Measurements from ENCODE around the gene SYNGAP1. TPM values are rescaled to one million over a fixed set of nuclear protein-coding genes. Genes with fewer than 3 reads are reported as not detected.
A peak's percentile ranks its signal among the peaks of the same experiment; 100 is the strongest.

Gene SYNGAP1
- total and polyA plus RNA-seq, 9 of the 15 experiments (the other 6 are each of a cell fraction or from before 2014, with no cell fraction given), result 0.01 to 22.8 (median 3.2) TPM

- TF ChIP-seq ZNF311 (CRISPR knock-in tag; IDR thresholded peaks at IDR 0.05) (no peak), ESRRB (CRISPR knock-in tag; IDR thresholded peaks at IDR 0.05; ENCODE audit: borderline replicate concordance) (no peak), WHSC1 (IDR thresholded peaks at IDR 0.05; ENCODE audit: low read length) (no peak), KLF1 (tag; IDR thresholded peaks at IDR 0.05) (no peak), DACH1 (IDR thresholded peaks at IDR 0.05; ENCODE audit: partially characterized antibody) (peak; percentile 30), SMAD1 (IDR thresholded peaks at IDR 0.05; ENCODE audit: low read depth, low read length, partially characterized antibody) (peak; percentile 22), TCF3 (CRISPR knock-in tag; IDR thresholded peaks at IDR 0.05) (no peak), RFX5 (IDR thresholded peaks at IDR 0.05; ENCODE audit: low read depth, low read length) (no peak), MLLT1 (IDR thresholded peaks at IDR 0.05) (no peak), IRF1 (CRISPR knock-in tag; IDR thresholded peaks at IDR 0.05; ENCODE audit: borderline replicate concordance) (no peak), ZNF263 (CRISPR knock-in tag; IDR thresholded peaks at IDR 0.05; ENCODE audit: borderline replicate concordance) (0 out of 2 replicates have a peak, but pooled peaks have one; percentile 34)
- TF ChIP-seq, protein P1, sequence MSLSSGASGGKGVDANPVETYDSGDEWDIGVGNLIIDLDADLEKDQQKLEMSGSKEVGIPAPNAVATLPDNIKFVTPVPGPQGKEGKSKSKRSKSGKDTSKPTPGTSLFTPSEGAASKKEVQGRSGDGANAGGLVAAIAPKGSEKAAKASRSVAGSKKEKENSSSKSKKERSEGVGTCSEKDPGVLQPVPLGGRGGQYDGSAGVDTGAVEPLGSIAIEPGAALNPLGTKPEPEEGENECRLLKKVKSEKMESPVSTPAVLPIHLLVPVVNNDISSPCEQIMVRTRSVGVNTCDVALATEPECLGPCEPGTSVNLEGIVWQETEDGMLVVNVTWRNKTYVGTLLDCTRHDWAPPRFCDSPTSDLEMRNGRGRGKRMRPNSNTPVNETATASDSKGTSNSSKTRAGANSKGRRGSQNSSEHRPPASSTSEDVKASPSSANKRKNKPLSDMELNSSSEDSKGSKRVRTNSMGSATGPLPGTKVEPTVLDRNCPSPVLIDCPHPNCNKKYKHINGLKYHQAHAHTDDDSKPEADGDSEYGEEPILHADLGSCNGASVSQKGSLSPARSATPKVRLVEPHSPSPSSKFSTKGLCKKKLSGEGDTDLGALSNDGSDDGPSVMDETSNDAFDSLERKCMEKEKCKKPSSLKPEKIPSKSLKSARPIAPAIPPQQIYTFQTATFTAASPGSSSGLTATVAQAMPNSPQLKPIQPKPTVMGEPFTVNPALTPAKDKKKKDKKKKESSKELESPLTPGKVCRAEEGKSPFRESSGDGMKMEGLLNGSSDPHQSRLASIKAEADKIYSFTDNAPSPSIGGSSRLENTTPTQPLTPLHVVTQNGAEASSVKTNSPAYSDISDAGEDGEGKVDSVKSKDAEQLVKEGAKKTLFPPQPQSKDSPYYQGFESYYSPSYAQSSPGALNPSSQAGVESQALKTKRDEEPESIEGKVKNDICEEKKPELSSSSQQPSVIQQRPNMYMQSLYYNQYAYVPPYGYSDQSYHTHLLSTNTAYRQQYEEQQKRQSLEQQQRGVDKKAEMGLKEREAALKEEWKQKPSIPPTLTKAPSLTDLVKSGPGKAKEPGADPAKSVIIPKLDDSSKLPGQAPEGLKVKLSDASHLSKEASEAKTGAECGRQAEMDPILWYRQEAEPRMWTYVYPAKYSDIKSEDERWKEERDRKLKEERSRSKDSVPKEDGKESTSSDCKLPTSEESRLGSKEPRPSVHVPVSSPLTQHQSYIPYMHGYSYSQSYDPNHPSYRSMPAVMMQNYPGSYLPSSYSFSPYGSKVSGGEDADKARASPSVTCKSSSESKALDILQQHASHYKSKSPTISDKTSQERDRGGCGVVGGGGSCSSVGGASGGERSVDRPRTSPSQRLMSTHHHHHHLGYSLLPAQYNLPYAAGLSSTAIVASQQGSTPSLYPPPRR (CRISPR knock-in tag; IDR thresholded peaks at IDR 0.05; ENCODE audit: borderline replicate concordance), result no peak
- TF ChIP-seq, protein P2, sequence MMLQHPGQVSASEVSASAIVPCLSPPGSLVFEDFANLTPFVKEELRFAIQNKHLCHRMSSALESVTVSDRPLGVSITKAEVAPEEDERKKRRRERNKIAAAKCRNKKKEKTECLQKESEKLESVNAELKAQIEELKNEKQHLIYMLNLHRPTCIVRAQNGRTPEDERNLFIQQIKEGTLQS (IDR thresholded peaks at IDR 0.05), result no peak
- TF ChIP-seq, protein P2 (CRISPR knock-in tag; conservative IDR thresholded peaks at IDR 0.05), result no peak
- TF ChIP-seq, protein P3, sequence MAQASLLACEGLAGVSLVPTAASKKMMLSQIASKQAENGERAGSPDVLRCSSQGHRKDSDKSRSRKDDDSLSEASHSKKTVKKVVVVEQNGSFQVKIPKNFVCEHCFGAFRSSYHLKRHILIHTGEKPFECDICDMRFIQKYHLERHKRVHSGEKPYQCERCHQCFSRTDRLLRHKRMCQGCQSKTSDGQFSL (CRISPR knock-in tag; IDR thresholded peaks at IDR 0.05), result peak; percentile 93
- TF ChIP-seq, protein P3 (tag; IDR thresholded peaks at IDR 0.05), result peak in 1 of 2 experiments; percentile 98; a peak in 2 of 4 replicates
Observed at GRCh38 chr6:33410711-33411631, 8.9 kb upstream of the SYNGAP1 start, which contains the start of gene PHF1 (continued).
